HG03439 (cell line): Measurements from ENCODE around the gene IRF9.

ENCODE experiments used
- ATAC-seq: cut with Tn5 transposase; IDR thresholded peaks from one replicate; pipeline ENCODE4 v1.9.1; 2021; ENCODE audit warnings: mild to moderate bottlenecking, moderate library complexity; ENCODE audit not compliant: unreplicated experiment

The IRF9 gene

GRCh38 chr14:24176599-24176998 is 15.5 kb downstream of the IRF9 start:
- ATAC-seq, result no peak

GRCh38 chr14:24177041-24177825 is 16.2 kb downstream of the IRF9 start:
- no peak for ATAC-seq

GRCh38 chr14:24177891-24178290 is 16.8 kb downstream of the IRF9 start:
- ATAC-seq, result no peak

- no peak for ATAC-seq
Measured at GRCh38 chr14:24178399-24179178, 17.5 kb downstream of the IRF9 start.

GRCh38 chr14:24179294-24179960 is 18.4 kb downstream of the IRF9 start:
- no peak for ATAC-seq

- no peak for ATAC-seq
Measured at GRCh38 chr14:24179961-24180796, 19.1 kb downstream of the IRF9 start.

GRCh38 chr14:24181371-24182077 is 20.5 kb downstream of the IRF9 start:
- ATAC-seq, result no peak

- no peak for ATAC-seq
Measured at GRCh38 chr14:24182110-24182882, 21.2 kb downstream of the IRF9 start.

- no peak for ATAC-seq
Measured at GRCh38 chr14:24183014-24183481, 22.0 kb downstream of the IRF9 start.

- no peak for ATAC-seq
Measured at GRCh38 chr14:24184104-24184970, 23.3 kb downstream of the IRF9 start.

- no peak for ATAC-seq
Measured at GRCh38 chr14:24185026-24185425, 24.0 kb downstream of the IRF9 start.

GRCh38 chr14:24185741-24186140 is 24.7 kb downstream of the IRF9 start:
- ATAC-seq, result no peak

GRCh38 chr14:24186831-24187538 is 25.9 kb downstream of the IRF9 start:
- no peak for ATAC-seq

GRCh38 chr14:24187539-24187915 is 26.5 kb downstream of the IRF9 start:
- ATAC-seq, result no peak

GRCh38 chr14:24188251-24189058 is 27.4 kb downstream of the IRF9 start, which contains the start of gene IPO4:
TSS of gene IPO4 (minus strand) at chr14:24188816. CDS start at chr14:24188787, 29 bp downstream.
- peak; percentile 63 for ATAC-seq

GRCh38 chr14:24189059-24189375 is 28.0 kb downstream of the IRF9 start:
- ATAC-seq, result no peak

- ATAC-seq, result no peak
Measured at GRCh38 chr14:24189460-24189859, 28.4 kb downstream of the IRF9 start.
